OCI-LY1 (cell line): Measurements from ENCODE around the gene CAPN11.
A peak's percentile ranks its signal among the peaks of the same experiment; 100 is the strongest.

Experiments used
- H2AFZ ChIP-seq: fragments of 200-600 bp; sonication (generic), shearing (Covaris generic); 2 replicates; pipeline ENCODE4 v1.6.0; 2014; ENCODE audit warnings: antibody characterized with exemption, mild to moderate bottlenecking, low read length
- H3F3A ChIP-seq: fragments of 200-600 bp; sonication (generic), shearing (Covaris generic); 2 replicates; pipeline ENCODE4 v1.6.0; 2014; ENCODE audit warnings: mild to moderate bottlenecking, antibody characterized with exemption, low read length, moderate library complexity; ENCODE audit not compliant: insufficient read depth
- H3K27ac ChIP-seq: fragments of 200-600 bp; sonication (generic); 2 replicates; pipeline ENCODE4 v1.5.1; 2014; ENCODE audit warnings: low read length, mixed run types, mild to moderate bottlenecking, low read depth; ENCODE audit not compliant: poor library complexity, severe bottlenecking
- H3K27me3 ChIP-seq: fragments of 200-600 bp; sonication (generic); 2 replicates; pipeline ENCODE4 v1.6.0; 2014; ENCODE audit warnings: antibody characterized with exemption, mild to moderate bottlenecking, low read length, moderate library complexity; ENCODE audit not compliant: insufficient read depth
- H3K36me3 ChIP-seq: fragments of 200-600 bp; sonication (generic); 2 replicates; pipeline ENCODE4 v1.6.1; 2014; ENCODE audit warnings: mild to moderate bottlenecking, antibody characterized with exemption, low read length, moderate library complexity, mixed read lengths; ENCODE audit not compliant: insufficient read depth
- H3K4me1 ChIP-seq: fragments of 200-600 bp; sonication (generic); 2 replicates; pipeline ENCODE4 v1.5.1; 2014; ENCODE audit warnings: mild to moderate bottlenecking, low read length, moderate library complexity; ENCODE audit not compliant: insufficient read depth, severe bottlenecking
- H3K4me2 ChIP-seq: fragments of 200-600 bp; sonication (generic), shearing (Covaris generic); 2 replicates; pipeline ENCODE4 v1.6.1; 2014; ENCODE audit warnings: low read length
- H3K4me3 ChIP-seq: fragments of 200-600 bp; sonication (generic); 2 replicates; pipeline ENCODE4 v1.5.1; 2014; ENCODE audit warnings: low read length, low read depth, mild to moderate bottlenecking, mixed read lengths; ENCODE audit not compliant: poor library complexity, severe bottlenecking
- H3K79me2 ChIP-seq: fragments of 200-600 bp; shearing (Covaris generic); 2 replicates; pipeline ENCODE4 v1.6.1; 2016; ENCODE audit warnings: mixed run types, low read length, mixed read lengths; ENCODE audit not compliant: insufficient read depth
- H3K9ac ChIP-seq: fragments of 200-600 bp; sonication (generic), shearing (Covaris generic); 2 replicates; pipeline ENCODE4 v1.6.1; 2014; ENCODE audit warnings: mild to moderate bottlenecking, low read length, mixed read lengths
- H3K9me2 ChIP-seq: fragments of 200-600 bp; sonication (generic), shearing (Covaris generic); 2 replicates; pipeline ENCODE4 v1.6.1; 2014; ENCODE audit warnings: low read depth, mild to moderate bottlenecking, low read length, mixed read lengths
- H3K9me3 ChIP-seq: fragments of 200-600 bp; shearing (Covaris generic); 2 replicates; pipeline ENCODE4 v1.6.1; 2014; ENCODE audit warnings: low read length, mixed read lengths
- H4K20me1 ChIP-seq: fragments of 200-600 bp; sonication (generic), shearing (Covaris generic); 2 replicates; pipeline ENCODE4 v1.6.0; 2016; ENCODE audit warnings: mild to moderate bottlenecking, low read length; ENCODE audit not compliant: insufficient read depth
- CTCF ChIP-seq: fragments of 200-600 bp; sonication (generic), shearing (Covaris generic); IDR thresholded peaks from 2 replicates; pipeline ENCODE4 v1.5.1; 2017; ENCODE audit warnings: mild to moderate bottlenecking, antibody characterized with exemption, low read length, moderate library complexity, mixed read lengths
- EZH2 ChIP-seq: fragments of 200-600 bp; sonication (generic), shearing (Covaris generic); IDR thresholded peaks from 2 replicates; pipeline ENCODE4 v1.8.0; 2017; ENCODE audit warnings: borderline replicate concordance, mixed run types, mild to moderate bottlenecking, antibody characterized with exemption, low read length, moderate library complexity, mixed read lengths

CAPN11 gene

GRCh38 chr6:44224029-44224964, 65.7 kb downstream of the CAPN11 start:
- H3K4me3 ChIP-seq, result peak overlapping the region; percentile 89
- H3K4me1 ChIP-seq, result peaks cover 47% of the 10 kb centered on the region
- no peaks in the 10 kb centered on the region for H3K9me2 ChIP-seq
- H3K27ac ChIP-seq, result peak overlapping the region; percentile 12
- peak overlapping the region; percentile 73 for H3K4me2 ChIP-seq
- no peaks in the 10 kb centered on the region for H3K9me3 ChIP-seq
- no peak overlapping the region for H2AFZ ChIP-seq
- peaks cover 9% of the 10 kb centered on the region; the same call in 1 of the 2 replicates for H3K36me3 ChIP-seq
- no peaks in the 10 kb centered on the region for H3K79me2 ChIP-seq
- H3K27me3 ChIP-seq, result no peaks in the 10 kb centered on the region
- TF ChIP-seq EZH2, result no peak
- TF ChIP-seq CTCF, result peak; percentile 60
- H3F3A ChIP-seq, result peaks cover 4% of the 10 kb centered on the region; the same call in 1 of the 2 replicates
- no peaks in the 10 kb centered on the region for H4K20me1 ChIP-seq
- H3K9ac ChIP-seq, result peak overlapping the region; percentile 93

- peaks cover 3% of the 10 kb centered on the region; the same call in 1 of the 2 replicates for H3F3A ChIP-seq
- peak overlapping the region; percentile 12 for H3K27ac ChIP-seq
- H3K4me3 ChIP-seq, result peak overlapping the region; percentile 89
- H4K20me1 ChIP-seq, result no peaks in the 10 kb centered on the region
- no peaks in the 10 kb centered on the region for H3K9me3 ChIP-seq
- TF ChIP-seq CTCF (no peak), EZH2 (no peak)
- no peaks in the 10 kb centered on the region for H3K27me3 ChIP-seq
- peaks cover 16% of the 10 kb centered on the region for H3K36me3 ChIP-seq
- peak overlapping the region; percentile 93; the same call in 1 of the 2 replicates for H3K9ac ChIP-seq
- no peaks in the 10 kb centered on the region for H3K9me2 ChIP-seq
- H3K79me2 ChIP-seq, result no peaks in the 10 kb centered on the region
- peaks cover 42% of the 10 kb centered on the region for H3K4me1 ChIP-seq
- peak overlapping the region; percentile 73 for H3K4me2 ChIP-seq
- no peak overlapping the region for H2AFZ ChIP-seq
Measured at GRCh38 chr6:44224965-44225305, 66.3 kb downstream of the CAPN11 start.

GRCh38 chr6:44225579-44226325, 67.1 kb downstream of the CAPN11 start:
- H4K20me1 ChIP-seq, result no peaks in the 10 kb centered on the region
- no peaks in the 10 kb centered on the region for H3K9me3 ChIP-seq
- H3K9ac ChIP-seq, result peak overlapping the region; percentile 31; the same call in 1 of the 2 replicates
- TF ChIP-seq EZH2, result no peak
- no peak for TF ChIP-seq CTCF
- peak overlapping the region; percentile 45 for H3K27ac ChIP-seq
- no peak overlapping the region for H2AFZ ChIP-seq
- peaks cover 24% of the 10 kb centered on the region for H3K36me3 ChIP-seq
- peak overlapping the region; percentile 89 for H3K4me3 ChIP-seq
- no peaks in the 10 kb centered on the region for H3F3A ChIP-seq
- H3K27me3 ChIP-seq, result no peaks in the 10 kb centered on the region
- peaks cover 39% of the 10 kb centered on the region for H3K4me1 ChIP-seq
- H3K79me2 ChIP-seq, result no peaks in the 10 kb centered on the region
- peak overlapping the region; percentile 73 for H3K4me2 ChIP-seq
- no peaks in the 10 kb centered on the region for H3K9me2 ChIP-seq
